ENCODE measurements around the gene OR2V1.

- TF ChIP-seq CTCF (IDR thresholded peaks at IDR 0.05) (no peak), EZH2 (IDR thresholded peaks at IDR 0.05) (no peak), EZH2phosphoT487 (IDR thresholded peaks at IDR 0.05) (no peak)
These were observed 2.9 kb downstream of the OR2V1 start for GRCh38 chr5:181127907-181128626.
